Medulla oblongata (tissue), 1 donor: ENCODE measurements around the gene STK11.

Source experiments
- DNase-seq: peaks from one replicate; pipeline ENCODE4 v3.0.0-alpha.2; 2015; ENCODE audit errors: extremely low spot score

Gene STK11, protein sequence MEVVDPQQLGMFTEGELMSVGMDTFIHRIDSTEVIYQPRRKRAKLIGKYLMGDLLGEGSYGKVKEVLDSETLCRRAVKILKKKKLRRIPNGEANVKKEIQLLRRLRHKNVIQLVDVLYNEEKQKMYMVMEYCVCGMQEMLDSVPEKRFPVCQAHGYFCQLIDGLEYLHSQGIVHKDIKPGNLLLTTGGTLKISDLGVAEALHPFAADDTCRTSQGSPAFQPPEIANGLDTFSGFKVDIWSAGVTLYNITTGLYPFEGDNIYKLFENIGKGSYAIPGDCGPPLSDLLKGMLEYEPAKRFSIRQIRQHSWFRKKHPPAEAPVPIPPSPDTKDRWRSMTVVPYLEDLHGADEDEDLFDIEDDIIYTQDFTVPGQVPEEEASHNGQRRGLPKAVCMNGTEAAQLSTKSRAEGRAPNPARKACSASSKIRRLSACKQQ

DNA sequence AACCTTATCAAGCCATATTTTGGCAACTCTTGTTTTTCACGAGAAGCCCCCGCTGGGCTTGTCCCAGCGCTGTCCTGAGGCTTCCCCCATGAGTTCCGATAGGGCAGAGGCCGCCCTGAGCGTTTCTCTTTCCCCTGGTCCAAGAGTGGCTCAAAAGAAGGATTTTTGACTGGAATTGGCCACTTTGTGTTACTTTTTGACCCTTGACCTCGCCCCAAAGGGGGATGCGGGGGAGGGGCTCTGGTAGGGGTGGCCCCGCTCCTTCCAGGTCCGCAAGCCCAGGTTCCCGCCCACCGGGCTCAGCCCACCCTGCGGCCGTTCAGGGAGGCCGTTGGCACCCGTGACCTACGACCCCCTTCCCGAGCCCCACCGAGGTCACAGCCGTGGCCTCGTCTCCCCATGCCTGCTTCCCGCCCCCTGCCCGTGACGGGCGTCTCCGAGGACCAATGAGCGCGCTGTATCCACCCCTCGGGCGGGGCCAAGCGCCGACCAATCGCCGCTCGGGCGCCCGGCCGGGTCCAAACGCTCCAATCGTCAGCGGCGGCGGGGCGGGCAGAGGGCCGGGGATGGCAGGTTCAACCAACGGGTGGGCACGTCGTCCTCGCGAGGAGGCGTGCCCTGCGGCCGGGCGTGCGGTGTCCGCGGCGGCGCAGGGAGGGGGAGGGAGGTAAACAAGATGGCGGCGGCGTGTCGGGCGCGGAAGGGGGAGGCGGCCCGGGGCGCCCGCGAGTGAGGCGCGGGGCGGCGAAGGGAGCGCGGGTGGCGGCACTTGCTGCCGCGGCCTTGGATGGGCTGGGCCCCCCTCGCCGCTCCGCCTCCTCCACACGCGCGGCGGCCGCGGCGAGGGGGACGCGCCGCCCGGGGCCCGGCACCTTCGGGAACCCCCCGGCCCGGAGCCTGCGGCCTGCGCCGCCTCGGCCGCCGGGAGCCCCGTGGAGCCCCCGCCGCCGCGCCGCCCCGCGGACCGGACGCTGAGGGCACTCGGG is at the start of gene STK11:
Gene STK11, plus strand, starts transcription at position 665 of the 986 bp plus-strand sequence. CDS start 1,136 bp downstream, outside the sequence.
- DNase-seq = peak; percentile 98

DNA sequence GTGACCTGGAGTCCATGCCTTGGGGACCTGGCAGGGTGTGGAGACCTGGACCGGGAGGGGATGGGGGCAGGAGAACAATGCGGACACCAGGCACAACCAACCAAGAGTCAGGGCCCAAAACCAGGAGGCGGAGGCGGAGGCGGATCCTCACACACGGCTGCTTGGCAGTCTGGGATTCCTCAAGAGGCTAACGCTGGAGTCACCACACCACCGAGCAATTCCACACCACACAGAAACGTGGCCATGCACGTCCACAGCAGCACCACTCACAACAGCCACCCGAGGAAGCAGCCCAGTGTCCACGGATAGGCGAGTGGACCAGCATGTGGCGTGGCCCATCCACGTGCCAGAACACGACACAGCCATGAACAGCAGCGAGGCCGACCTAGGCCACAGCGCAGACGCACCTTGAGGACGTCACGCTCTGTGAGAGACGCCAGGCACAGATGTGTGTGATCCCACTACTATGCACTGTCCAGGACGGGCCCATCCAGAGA is 49.2 kb upstream of the STK11 start:
- no peak for DNase-seq

DNA sequence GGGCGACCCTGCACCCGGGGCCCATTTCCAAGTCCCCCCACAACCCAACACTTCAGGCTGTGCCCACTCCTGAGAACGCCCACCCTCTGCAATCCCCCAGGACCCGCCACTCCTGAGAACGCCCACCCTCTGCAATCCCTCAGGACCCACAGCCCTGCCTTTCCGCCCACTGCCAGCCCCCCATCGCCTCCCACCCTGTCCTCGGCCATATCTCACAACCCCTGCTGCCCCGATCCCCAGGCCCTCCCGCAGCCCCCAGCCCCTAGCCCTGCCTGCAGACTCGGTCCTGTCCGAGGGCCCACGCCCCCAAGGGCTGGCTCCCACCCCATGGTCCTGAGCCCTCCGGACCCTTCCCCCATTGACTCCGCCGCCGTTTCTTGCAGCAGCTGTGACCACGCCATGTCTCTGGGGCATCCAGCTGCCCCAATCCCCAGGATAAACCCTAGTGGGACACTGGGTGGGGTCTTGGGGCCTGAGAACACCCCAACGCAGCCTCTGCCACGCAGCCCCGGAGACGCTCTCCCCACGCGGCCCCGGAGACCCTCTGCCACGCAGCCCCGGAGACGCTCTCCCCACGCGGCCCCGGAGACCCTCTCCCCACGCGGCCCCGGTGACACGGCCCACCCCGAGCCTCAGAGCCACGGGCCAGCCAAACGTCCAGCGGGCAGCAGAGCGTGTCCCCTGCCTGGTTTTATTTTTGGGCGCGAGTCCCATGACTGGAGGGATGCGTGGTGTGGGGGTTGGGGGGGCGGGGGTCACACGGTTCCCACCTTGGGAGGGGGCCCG is 48.6 kb upstream of the STK11 start:
- DNase-seq = no peak

DNA sequence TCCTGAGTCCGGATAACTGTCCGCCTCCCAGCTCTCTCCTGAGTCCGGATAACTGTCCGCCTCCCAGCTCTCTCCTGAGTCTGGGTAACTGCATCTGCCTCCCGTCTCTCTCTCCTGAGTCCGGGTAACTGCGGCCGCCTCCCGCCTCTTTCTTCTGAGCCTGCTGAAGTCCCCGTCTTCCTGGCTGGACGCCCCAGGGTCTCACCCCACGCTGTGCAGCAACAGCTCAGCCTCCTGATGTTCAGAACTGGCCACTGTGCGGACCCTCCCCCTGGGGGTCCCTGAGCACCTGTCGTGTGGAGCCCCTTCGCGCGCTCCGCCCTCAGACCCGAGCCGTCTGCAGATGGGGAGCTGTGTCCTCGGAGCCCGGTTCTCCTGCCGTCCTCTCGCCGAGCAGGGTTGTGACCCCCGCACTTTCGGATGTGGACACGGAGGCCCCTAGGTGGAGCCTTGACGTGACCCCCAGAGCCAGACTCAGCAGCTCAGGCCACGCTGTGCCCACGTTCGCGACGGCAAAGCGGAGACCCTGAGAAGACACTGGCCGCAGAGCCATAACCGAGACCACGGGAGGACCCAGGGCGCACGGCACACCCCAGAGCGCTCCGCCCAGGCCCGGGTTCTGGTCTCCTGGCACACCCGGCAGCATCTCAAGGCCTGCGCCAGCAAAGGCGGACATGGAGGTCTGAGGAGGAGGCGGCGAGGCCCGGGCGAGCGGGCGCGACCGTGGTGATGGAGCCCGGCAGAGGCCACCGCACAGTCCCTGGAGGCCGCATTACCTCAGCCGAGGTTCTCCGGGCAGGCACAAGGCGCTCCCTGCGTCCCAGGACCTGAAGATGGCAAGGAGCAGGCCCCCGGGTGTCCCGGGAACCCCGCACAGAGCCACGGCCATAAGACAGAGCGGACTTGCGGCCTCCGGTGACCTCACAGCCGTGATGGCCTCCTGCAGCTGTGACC is 47.4 kb upstream of the STK11 start:
- DNase-seq = no peak

DNA sequence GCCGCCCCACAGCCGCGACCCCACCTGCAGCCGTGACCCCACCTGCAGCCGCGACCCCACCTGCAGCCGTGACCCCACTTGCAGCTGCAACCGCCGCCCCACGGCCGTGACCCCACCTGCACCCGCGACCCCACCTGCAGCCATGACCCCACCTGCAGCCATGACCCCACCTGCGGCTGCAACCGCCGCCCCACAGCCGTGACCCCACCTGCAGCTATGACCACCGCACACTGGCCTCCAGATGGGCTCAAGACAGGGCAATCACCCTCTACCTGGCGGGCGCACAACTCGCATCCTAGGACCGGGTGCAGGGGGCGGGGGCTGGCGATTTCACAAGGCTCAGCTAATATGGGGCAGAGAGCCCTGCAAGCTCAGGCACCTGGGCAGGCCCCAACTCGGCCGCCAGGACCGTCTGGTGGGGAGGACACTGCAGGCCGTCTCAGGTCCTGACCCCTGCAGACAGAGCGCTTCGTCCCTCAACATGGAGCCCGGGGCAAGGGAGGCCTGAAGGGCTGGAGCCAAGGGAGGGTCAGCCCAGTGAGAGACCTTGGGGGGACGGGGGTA is 46.6 kb upstream of the STK11 start:
- DNase-seq = no peak

DNA sequence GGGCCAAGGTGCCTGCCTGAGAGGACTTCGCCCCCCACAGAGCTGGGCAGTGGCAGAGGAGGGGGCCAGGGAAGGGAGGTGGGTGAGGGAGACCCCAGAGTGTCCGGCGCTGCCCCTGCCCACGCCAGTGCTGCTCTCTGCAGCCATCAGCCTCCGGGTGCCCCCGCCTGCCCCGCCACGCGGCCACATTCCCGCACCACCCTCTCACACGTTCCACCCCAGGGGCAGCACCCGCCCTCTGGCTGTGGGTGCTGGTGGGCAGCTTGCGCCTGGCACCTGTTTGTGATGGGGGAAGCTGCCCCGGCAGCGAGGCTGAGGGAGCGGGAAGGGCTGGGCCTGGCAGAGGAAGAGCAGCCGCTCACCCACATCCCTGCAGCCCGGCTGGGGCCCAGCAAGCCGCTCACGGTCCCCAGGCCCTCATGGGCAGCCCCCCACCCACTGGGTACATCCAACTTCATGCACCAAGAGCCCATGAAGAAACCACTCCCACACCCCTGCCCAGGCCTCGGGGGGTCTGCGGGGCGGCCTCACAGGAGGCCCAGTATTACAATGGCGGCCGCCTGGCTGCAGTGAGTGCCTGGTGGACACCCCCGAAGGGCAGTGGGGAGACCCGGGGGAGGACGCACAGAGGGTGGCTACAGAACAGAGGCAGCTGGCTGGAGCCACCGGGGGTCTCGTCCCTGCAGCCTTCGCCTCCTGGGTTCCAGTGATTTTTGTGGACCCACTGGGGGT is 45.5 kb upstream of the STK11 start:
- no peak for DNase-seq

DNA sequence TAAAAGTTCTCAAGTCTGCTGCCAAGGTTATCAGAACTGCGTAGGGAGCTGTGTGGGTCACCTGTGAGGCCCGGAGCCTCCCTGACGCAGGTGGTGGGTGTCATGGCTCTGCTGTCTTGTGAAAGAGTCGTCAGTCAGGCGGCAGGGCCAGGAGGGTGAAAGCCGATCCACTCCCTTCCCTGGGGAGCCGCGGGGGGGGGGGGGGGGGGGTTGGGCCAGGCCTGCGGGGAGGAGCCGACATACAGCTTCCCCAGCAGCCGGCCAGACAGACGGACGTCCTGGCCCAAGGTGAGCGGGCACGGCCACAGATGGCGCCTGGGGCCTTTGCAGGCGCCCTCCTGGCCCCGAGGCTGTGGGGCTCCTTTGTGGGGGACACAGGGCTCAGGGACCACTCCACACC is 43.9 kb upstream of the STK11 start:
- no peak for DNase-seq

DNA sequence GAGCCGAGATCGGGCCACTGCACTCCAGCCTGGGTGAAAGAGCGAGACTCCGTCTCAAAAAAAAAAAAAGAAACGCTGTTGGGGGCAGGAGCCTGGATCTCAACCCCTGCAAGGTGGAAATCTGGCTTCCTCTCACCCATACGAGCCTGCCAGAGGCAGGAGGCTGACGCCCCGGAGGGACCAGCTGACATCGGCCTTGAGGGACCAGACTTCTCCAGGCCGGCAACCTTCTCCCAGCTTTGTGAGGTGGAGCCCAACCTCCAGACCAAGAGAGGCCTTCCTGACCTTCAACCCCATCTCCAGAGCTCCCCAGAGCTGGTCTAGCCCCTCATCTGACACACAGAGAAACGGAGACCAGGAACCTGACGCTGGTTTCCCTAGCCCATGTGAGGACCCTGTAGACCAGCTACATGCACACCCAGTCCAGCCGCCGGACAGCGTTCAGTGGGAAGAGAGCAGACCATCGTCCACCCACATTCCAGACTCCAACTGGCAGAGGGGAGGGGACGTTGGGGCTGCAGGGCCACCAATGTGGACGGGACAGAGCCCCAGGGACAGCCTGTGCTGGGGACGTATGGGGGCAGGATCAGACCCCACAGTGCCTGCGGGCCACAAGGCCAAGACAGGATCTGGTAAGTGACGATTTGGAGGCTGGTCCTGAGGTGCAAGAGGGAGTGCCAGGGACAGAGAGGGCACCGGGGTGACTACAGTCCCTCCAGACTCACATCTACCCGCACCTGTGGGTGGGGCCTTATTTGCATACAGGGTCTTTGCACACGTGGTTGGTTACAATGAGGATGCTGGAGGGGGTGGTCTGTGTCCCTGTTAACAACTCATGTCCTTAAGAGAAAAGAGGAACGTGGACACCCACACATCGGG is 42.9 kb upstream of the STK11 start:
- no peak for DNase-seq

DNA sequence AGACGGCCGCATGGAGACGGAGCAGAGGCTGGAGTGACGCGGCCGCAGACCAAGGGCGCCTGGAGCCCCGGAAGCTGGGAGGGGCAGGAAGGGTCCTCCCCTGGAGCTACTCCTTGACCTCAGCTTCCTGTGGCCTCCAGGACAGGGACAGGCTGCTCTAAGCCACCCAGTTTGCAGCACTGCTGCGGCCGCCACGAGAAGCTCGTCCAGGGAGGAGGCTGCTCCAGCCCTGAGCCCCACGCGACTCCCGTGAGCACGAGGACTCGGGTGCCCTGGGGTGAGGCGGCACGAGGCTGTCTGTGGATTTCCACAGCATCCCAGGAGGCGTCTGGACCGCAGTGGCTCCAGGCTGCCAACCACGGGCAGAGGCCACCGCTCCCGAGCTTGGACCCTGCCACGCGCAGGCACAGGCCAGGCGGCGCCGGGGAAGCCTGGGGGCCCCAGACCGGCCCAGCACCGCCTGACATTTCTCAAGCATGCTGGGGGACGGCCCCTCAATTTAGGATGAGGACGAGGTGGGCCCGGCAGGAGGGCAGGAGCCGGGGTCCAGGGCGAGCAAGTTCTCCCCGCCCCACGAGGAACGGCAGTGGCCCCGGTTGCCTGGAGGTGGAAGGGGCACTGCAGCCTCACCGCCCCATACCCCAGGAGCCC is 42.2 kb upstream of the STK11 start:
- DNase-seq = no peak

DNA sequence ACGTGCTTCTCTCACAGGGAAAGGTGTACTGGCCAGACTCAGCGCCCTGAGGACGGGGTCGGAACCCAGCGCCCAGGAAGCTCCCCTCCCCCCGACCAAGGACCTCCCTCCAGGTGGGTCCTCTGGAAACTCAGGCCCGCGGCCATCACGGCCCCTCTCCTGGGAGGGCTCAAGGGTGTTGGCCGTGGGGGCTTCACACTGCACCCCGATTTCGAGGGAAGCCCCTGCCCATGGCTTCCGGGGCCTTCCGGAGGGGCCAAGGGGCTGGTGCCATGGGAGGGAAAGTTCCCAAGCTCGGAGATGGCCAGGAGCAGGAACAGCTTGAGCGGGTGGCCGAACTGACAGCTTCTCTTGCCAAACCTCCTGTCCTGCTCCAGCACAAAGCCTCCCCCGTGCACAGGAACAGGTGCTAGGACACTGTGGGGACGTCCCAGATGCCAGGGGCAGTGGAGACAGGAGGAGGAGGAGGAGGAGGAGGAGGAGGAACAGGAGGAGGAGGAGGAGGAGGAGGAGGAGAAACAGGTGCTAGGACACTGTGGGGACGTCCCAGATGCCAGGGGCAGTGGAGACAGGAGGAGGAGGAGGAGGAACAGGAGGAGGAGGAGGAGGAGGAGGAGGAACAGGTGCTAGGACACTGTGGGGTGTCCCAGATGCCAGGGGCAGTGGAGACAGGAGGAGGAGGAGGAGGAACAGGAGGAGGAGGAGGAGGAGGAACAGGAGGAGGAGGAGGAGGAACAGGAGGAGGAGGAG is 41.5 kb upstream of the STK11 start:
- no peak for DNase-seq

DNA sequence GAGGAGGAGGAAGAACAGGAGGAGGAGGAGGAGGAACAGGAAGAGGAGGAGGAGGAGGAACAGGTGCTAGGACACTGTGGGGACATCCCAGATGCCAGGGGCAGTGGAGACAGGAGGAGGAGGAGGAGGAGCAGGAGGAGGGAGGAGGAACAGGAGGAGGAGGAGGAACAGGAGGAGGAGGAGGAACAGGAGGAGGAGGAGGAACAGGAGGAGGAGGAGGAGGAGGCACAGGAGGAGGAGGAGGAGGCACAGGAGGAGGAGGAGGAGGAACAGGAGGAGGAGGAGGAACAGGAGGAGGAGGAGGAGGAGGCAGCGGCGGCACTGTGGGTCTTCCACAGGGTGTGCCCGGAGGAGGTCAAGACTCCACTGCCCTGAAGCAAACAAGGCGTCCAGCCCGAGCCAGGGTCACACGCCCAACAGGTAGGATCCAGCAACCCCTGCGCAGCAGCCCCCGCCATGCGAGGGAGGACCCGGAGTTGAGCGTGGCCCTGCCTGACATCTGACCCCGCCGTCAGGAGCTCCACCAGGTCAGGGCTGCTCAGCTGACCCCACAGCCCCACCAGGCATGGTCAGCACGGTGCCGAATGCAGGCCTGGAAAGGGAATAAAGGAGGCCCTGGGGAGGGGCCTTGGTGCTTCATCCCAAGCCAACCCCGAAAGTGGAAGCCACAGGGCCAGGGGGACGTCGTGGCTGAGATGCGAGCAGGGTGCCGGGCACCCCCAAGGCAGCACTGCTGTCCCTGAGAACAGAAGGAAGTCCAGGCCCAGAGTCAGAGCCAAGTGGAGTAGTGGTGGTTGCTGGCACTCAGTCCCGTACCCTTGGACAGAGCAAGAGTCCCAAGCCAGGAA is 40.7 kb upstream of the STK11 start:
- no peak for DNase-seq

DNA sequence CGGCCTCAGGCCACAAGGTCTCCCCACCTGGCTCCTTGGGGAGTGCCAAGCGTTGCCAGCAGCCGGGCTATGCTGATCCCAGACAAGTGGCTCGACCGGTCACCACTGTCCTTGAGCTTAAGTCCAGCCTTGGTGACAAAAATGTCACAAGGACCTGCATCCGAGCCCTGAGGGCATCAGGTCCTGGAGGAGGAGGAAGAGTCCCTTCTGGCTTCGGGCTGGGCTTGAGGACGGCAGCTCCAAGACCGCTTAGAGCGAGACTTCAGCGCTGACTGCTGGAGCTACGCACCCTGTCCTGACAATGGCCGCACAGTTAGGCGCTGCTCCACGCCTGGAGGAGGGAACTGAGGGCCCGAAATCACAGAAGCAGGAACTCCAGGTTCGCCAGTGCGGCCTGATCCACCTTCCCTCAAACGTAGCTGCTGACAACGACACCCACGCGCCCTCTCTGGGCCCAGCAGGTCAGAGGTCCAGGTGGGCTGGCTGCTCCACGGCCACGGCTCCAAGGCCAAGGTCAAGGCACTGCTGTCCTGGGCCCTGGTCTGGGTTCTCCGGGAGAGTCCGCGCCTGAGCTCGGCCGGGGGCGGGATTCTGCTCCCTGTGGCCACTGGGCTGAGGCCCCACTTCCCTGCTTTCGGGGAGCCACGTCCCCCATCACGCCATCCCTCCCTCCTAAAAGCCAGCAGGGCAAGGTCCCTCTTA is 38.6 kb upstream of the STK11 start:
- no peak for DNase-seq

DNA sequence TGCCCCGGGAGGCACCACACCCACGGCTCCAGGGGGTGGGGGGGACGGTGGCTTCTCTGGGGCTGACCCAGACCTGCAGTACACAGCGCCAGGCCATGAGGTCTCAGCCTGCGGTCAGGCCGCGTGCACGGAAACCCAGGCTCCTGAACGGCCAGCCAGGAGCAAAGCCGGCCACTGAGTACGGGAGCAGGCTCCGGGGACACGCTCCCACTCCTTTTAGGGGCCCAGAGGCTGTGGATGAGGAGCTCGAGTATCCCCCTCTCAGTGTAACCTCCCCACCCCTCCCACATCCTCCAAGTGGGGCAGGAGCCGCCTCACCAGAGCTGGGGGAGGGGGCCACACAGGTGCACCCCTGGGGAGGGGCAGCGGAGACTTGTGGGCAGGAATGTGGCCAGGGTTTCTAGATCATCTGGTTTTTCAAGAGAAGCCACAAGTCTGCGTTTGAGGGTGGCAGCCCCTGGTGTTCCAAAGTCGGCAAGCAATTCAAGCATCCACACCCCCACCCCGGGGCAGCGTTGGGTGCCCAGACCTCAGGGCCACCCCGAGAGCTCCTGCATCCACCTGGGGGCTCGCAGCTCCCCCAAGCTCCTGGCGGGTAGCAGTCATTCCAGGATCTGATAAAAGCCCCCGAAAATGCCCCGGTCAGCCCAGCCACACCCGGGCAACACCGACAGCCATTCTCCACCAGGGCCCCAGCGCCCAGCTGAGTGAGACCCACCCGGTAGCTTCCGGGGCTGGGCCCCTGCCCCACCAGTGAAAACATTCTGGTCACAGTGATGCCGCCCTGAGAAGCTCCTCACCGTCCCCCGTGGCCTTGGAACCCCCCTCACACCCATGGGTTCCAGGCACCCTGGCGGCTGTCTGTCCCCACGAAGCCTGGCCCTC is 37.6 kb upstream of the STK11 start:
- DNase-seq = no peak

DNA sequence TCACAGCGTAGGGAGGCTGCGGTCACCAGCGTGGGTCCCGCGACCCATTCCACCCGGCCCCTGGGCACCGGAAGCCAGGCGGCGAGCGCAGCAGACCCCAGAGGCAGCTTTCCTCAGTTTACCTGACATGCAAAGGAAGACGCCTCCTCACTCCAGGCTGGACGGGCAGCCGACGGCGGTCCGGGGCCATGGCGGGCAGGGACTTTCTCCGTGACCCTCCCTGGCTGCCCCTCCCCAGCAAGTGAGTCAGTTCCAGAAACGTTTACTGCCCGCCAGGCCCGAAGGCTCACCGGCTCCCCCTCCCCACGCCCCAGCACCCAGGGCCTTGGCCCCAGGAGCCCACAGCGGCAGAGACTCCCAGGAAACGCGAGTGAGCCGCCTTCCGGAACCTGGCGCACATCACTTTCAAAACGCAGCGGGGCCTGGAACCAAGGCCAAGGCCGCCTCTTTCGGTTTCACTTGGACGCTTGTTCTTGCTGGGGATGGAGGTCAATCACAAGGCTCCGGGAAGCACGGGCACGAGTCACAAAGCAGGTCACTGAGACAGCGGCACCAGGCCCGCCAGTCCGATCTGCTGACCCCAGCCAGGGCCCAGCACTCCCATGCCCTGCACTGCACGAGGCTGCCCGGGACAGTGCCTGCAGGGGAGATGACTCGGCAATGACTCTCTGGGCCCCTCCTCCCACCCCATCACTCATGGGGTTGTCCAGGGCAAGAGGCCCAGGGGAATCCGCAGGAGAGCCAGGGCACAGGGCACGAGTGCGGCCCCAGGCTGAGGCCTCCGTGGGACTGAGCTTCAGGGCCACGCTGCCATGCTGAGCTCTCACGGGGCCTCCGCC is 36.8 kb upstream of the STK11 start:
- peak; percentile 60 for DNase-seq
